ENCODE results near the gene LIN52.
A peak's percentile ranks its signal among the peaks of the same experiment; 100 is the strongest.

LIN52 gene

DNA sequence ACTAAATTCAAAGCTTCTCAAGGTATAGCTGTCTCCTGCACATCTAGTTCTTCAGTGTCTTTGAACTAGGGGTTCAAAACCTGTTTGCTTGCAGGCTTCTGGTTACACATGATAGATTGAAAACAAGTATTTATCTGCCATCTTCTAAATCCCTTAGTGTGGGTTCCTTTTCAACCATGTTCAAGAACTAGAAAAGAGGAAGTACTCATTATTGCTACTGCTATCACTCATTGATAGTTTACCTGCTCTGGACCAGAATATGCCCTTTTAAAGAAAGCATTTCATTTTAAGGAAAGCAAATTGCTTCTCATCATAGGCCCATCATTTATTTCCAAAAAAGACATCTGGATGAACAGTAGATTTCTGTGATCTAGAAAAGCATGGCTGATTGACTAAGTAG lies 117.4 kb downstream of the LIN52 start:
- TF ChIP-seq, protein P1, sequence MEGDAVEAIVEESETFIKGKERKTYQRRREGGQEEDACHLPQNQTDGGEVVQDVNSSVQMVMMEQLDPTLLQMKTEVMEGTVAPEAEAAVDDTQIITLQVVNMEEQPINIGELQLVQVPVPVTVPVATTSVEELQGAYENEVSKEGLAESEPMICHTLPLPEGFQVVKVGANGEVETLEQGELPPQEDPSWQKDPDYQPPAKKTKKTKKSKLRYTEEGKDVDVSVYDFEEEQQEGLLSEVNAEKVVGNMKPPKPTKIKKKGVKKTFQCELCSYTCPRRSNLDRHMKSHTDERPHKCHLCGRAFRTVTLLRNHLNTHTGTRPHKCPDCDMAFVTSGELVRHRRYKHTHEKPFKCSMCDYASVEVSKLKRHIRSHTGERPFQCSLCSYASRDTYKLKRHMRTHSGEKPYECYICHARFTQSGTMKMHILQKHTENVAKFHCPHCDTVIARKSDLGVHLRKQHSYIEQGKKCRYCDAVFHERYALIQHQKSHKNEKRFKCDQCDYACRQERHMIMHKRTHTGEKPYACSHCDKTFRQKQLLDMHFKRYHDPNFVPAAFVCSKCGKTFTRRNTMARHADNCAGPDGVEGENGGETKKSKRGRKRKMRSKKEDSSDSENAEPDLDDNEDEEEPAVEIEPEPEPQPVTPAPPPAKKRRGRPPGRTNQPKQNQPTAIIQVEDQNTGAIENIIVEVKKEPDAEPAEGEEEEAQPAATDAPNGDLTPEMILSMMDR (IDR thresholded peaks at IDR 0.05; ENCODE audit: control insufficient read depth, extremely low read depth, insufficient read depth) = no peak
- DNase-seq (ENCODE audit: low read depth) = no peak

GRCh38 chr14:74203639-74204038 lies 118.9 kb downstream of the LIN52 start:
- H3K4me3 ChIP-seq (ENCODE audit: low read depth, low read length) = no peak overlapping the region
- no peak for DNase-seq (ENCODE audit: low read depth)
- TF ChIP-seq, protein P1 (IDR thresholded peaks at IDR 0.05; ENCODE audit: control insufficient read depth, extremely low read depth, insufficient read depth) = no peak

More for the DNA sequence above, 117.4 kb downstream of the LIN52 start:
- H3K4me3 ChIP-seq (ENCODE audit: low read depth, low read length) = no peak overlapping the region

DNA sequence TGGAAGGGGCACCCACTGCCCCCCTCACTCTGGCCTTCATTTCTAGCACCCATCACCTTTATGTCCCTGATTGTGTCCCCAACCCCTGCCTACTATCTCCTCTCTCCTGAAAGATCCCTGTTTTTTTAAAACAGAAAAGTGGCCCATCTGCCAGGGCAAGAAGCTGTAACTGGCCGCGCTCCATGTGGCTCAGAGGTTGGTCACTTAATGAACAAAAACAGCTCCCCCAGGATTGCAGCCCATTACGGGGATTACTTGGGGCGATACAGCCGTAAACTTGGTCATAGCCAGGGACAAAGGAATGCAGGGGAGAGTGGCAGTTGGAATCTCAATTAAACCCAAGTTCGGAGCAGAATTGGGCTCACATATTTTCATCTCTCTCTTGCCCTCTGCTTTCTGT lies 119.7 kb downstream of the LIN52 start:
- no peak for DNase-seq (ENCODE audit: low read depth)
- H3K4me3 ChIP-seq (ENCODE audit: low read depth, low read length) = no peak overlapping the region
- TF ChIP-seq, protein P1 (IDR thresholded peaks at IDR 0.05; ENCODE audit: control insufficient read depth, extremely low read depth, insufficient read depth) = no peak

DNA sequence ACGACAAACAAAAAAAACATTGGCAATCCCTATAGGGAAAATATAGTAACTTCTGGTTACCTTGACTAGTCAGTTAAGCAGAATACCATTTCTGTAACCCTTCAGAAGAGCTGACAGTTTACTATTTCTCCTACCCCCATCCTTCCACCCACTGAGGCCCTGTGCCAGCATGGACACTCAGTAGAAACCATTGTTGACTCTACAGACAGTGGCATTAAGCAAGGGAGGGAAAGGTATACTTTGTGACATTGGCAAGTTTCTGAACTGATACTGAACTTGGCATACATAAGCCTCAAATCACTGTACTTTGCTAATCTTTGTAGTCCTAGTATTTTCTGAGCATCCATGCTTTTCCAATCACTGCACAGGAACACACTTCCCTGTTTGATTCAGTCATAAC lies 121.1 kb downstream of the LIN52 start:
- H3K4me3 ChIP-seq (ENCODE audit: low read depth, low read length) = no peak overlapping the region
- DNase-seq (ENCODE audit: low read depth) = no peak
- TF ChIP-seq, protein P1 (IDR thresholded peaks at IDR 0.05; ENCODE audit: control insufficient read depth, extremely low read depth, insufficient read depth) = no peak

DNA sequence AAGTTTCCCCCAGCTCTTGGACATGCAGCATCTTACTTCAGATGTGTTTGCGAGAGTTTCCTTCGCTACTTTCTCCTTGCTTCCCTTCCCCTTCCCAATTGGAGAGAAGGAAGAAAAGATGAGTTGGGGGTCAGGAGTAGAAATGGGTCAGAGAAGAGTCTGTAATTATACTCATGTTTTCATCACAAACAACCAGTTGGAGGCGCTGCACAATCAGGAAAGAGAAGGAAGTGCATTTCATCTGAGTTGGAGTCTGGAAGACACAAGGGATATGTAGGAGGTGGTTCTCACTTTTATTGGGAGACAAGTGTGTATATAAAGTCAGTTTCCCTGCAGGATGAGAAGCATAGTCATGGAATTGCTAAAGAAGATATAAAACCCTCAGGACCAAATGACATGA lies 123.2 kb downstream of the LIN52 start:
- TF ChIP-seq, protein P1 (IDR thresholded peaks at IDR 0.05; ENCODE audit: control insufficient read depth, extremely low read depth, insufficient read depth) = 0 out of 2 replicates have a peak, but pooled peaks have one; percentile 27
- no peak for DNase-seq (ENCODE audit: low read depth)
- no peak overlapping the region for H3K4me3 ChIP-seq (ENCODE audit: low read depth, low read length)

- no peak for DNase-seq (ENCODE audit: low read depth)
- TF ChIP-seq, protein P1 (IDR thresholded peaks at IDR 0.05; ENCODE audit: control insufficient read depth, extremely low read depth, insufficient read depth) = no peak
- no peak overlapping the region for H3K4me3 ChIP-seq (ENCODE audit: low read depth, low read length)
Observed at GRCh38 chr14:74208642-74209041, 123.9 kb downstream of the LIN52 start.

GRCh38 chr14:74211945-74212580 lies 127.3 kb downstream of the LIN52 start:
- H3K4me3 ChIP-seq (ENCODE audit: low read depth, low read length) = no peak overlapping the region
- TF ChIP-seq, protein P1 (IDR thresholded peaks at IDR 0.05; ENCODE audit: control insufficient read depth, extremely low read depth, insufficient read depth) = no peak
- no peak for DNase-seq (ENCODE audit: low read depth)
